ENCODE measurements around the gene KIF16B. TPM values are rescaled to one million over a fixed set of nuclear protein-coding genes. Genes with fewer than 3 reads are reported as not detected.

Gene KIF16B
- total and polyA plus RNA-seq, 10 of the 15 experiments (the other 5 are each of a cell fraction or from before 2014, with no cell fraction given), result 0.21 to 5.2 (median 3.0) TPM

DNA sequence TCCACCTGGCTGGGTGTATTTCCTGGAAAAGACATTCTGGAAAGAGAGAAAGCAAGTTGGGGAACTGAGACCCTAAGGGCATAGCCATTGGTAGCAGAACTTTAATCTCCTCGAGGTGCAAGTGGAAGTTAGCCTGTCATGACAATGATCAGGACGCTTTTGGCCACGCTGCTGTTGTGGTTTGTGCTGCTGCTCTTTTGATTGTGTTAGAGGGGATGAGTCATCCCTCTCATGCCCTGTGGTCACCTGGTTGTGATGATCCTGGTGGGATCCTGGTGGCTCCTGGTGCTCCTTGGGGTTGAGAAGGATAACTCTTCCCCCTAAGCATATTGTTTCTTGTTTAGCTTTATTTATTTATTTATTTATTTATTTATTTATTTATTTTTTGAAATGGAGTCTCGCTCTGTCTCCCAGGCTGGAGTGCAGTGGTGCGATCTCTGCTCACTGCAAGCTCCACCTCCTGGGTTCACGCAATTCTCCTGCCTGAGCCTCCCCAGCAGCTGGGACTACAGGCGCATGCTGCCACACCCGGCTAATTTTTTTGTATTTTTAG lies 350.3 kb downstream of the KIF16B start (continued):
- TF ChIP-seq, protein P1, sequence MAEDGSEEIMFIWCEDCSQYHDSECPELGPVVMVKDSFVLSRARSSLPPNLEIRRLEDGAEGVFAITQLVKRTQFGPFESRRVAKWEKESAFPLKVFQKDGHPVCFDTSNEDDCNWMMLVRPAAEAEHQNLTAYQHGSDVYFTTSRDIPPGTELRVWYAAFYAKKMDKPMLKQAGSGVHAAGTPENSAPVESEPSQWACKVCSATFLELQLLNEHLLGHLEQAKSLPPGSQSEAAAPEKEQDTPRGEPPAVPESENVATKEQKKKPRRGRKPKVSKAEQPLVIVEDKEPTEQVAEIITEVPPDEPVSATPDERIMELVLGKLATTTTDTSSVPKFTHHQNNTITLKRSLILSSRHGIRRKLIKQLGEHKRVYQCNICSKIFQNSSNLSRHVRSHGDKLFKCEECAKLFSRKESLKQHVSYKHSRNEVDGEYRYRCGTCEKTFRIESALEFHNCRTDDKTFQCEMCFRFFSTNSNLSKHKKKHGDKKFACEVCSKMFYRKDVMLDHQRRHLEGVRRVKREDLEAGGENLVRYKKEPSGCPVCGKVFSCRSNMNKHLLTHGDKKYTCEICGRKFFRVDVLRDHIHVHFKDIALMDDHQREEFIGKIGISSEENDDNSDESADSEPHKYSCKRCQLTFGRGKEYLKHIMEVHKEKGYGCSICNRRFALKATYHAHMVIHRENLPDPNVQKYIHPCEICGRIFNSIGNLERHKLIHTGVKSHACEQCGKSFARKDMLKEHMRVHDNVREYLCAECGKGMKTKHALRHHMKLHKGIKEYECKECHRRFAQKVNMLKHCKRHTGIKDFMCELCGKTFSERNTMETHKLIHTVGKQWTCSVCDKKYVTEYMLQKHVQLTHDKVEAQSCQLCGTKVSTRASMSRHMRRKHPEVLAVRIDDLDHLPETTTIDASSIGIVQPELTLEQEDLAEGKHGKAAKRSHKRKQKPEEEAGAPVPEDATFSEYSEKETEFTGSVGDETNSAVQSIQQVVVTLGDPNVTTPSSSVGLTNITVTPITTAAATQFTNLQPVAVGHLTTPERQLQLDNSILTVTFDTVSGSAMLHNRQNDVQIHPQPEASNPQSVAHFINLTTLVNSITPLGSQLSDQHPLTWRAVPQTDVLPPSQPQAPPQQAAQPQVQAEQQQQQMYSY (CRISPR knock-in tag; IDR thresholded peaks at IDR 0.05), result no peak
- TF ChIP-seq TCF12 (IDR thresholded peaks at IDR 0.05; ENCODE audit: low read depth, low read length) (no peak), SMC3 (IDR thresholded peaks at IDR 0.05; ENCODE audit: borderline replicate concordance, low read length) (no peak), ATF7 (IDR thresholded peaks at IDR 0.05; ENCODE audit: low read depth) (no peak), MEF2B (IDR thresholded peaks at IDR 0.05; ENCODE audit: partially characterized antibody, poor library complexity, severe bottlenecking) (no peak)
- TF ChIP-seq, protein P2, sequence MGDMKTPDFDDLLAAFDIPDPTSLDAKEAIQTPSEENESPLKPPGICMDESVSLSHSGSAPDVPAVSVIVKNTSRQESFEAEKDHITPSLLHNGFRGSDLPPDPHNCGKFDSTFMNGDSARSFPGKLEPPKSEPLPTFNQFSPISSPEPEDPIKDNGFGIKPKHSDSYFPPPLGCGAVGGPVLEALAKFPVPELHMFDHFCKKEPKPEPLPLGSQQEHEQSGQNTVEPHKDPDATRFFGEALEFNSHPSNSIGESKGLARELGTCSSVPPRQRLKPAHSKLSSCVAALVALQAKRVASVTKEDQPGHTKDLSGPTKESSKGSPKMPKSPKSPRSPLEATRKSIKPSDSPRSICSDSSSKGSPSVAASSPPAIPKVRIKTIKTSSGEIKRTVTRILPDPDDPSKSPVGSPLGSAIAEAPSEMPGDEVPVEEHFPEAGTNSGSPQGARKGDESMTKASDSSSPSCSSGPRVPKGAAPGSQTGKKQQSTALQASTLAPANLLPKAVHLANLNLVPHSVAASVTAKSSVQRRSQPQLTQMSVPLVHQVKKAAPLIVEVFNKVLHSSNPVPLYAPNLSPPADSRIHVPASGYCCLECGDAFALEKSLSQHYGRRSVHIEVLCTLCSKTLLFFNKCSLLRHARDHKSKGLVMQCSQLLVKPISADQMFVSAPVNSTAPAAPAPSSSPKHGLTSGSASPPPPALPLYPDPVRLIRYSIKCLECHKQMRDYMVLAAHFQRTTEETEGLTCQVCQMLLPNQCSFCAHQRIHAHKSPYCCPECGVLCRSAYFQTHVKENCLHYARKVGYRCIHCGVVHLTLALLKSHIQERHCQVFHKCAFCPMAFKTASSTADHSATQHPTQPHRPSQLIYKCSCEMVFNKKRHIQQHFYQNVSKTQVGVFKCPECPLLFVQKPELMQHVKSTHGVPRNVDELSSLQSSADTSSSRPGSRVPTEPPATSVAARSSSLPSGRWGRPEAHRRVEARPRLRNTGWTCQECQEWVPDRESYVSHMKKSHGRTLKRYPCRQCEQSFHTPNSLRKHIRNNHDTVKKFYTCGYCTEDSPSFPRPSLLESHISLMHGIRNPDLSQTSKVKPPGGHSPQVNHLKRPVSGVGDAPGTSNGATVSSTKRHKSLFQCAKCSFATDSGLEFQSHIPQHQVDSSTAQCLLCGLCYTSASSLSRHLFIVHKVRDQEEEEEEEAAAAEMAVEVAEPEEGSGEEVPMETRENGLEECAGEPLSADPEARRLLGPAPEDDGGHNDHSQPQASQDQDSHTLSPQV (IDR thresholded peaks at IDR 0.05), result no peak

Other genes with a start within 250 kb of the KIF16B start
- gene SNRPB2, start 156.6 kb upstream of the KIF16B start, total RNA-seq (2014; rRNA removed), result 63.5 and 76.1 TPM in 2 replicates
- gene SNRPB2, start 156.6 kb upstream of the KIF16B start, total RNA-seq (2014; rRNA removed; fragmentation: Illumina TruSeq; extraction: Trizol), result 126 and 137 TPM in 2 replicates
- gene SNRPB2, start 156.6 kb upstream of the KIF16B start, total RNA-seq (2021), result 78.4 and 84.3 TPM in 2 replicates
- gene SNRPB2, start 156.6 kb upstream of the KIF16B start, polyA plus RNA-seq (2011; rRNA removed), result 123 and 171 TPM in 2 replicates
- 134 and 151 TPM in 2 replicates for gene SNRPB2, start 156.6 kb upstream of the KIF16B start, polyA plus RNA-seq (2014; fragmentation: Illumina TruSeq; extraction: Trizol)
- 100 to 1,000 TPM; 188 to 245 TPM for gene SNRPB2, start 156.6 kb upstream of the KIF16B start, polyA plus RNA-seq (2014; fragmentation: Nextera tagmentation; extraction: Ambion mirVana)
- gene SNRPB2, start 156.6 kb upstream of the KIF16B start, polyA plus RNA-seq (2014; rRNA removed), result 90.1 and 127 TPM in 2 replicates
- gene SNRPB2, start 156.6 kb upstream of the KIF16B start, polyA plus RNA-seq (2016; fragmentation: Nextera tagmentation; extraction: Ambion mirVana), result 100 to 1,000 TPM; 185 to 188 TPM
- not detected in 2 replicates for gene OTOR, start 174.9 kb upstream of the KIF16B start, total RNA-seq (2014; rRNA removed)
- gene OTOR, start 174.9 kb upstream of the KIF16B start, total RNA-seq (2014; rRNA removed; fragmentation: Illumina TruSeq; extraction: Trizol), result not detected in 2 replicates
- not detected in 2 replicates for gene OTOR, start 174.9 kb upstream of the KIF16B start, total RNA-seq (2021)
- gene OTOR, start 174.9 kb upstream of the KIF16B start, polyA plus RNA-seq (2011; rRNA removed), result not detected in 2 replicates
- gene OTOR, start 174.9 kb upstream of the KIF16B start, polyA plus RNA-seq (2014; fragmentation: Illumina TruSeq; extraction: Trizol), result not detected in 2 replicates
- gene OTOR, start 174.9 kb upstream of the KIF16B start, polyA plus RNA-seq (2014; fragmentation: Nextera tagmentation; extraction: Ambion mirVana), result not detected
- gene OTOR, start 174.9 kb upstream of the KIF16B start, polyA plus RNA-seq (2014; rRNA removed), result not detected in 2 replicates
- not detected for gene OTOR, start 174.9 kb upstream of the KIF16B start, polyA plus RNA-seq (2016; fragmentation: Nextera tagmentation; extraction: Ambion mirVana)

All from GM12878 (cell line).